Liver (tissue), 9 donors: ENCODE measurements around the gene BCAS1. TPM values are rescaled to one million over a fixed set of nuclear protein-coding genes. Genes with fewer than 3 reads are reported as not detected.

ENCODE experiments used
- DNase-seq: peaks from one replicate; pipeline ENCODE4 v3.0.0-alpha.2; 2017; ENCODE audit warnings: low spot score
- H3K27ac ChIP-seq, 2 donors: one replicate each; pipeline ENCODE4 v1.7.0; 2013; ENCODE audit warnings: inconsistent platforms in 2 of 2, low read length in 2 of 2, control low read depth in 1 of 2, low read depth in 1 of 2, mild to moderate bottlenecking in 1 of 2
- H3K27me3 ChIP-seq, 4 donors: one replicate each; pipeline versions ENCODE4 v1.6.1 to v1.7.0; 2013; ENCODE audit warnings: low read length in 3 of 4, inconsistent platforms in 1 of 4, mild to moderate bottlenecking in 1 of 4, moderate library complexity in 1 of 4; ENCODE audit not compliant: control insufficient read depth in 4 of 4, insufficient read depth in 4 of 4
- H3K36me3 ChIP-seq, 4 donors: one replicate each; pipeline versions ENCODE4 v1.6.1 to v1.7.0; 2013; ENCODE audit warnings: low read length in 3 of 4, mild to moderate bottlenecking in 3 of 4, low read depth in 1 of 4, moderate library complexity in 1 of 4; ENCODE audit not compliant: control insufficient read depth in 4 of 4, insufficient read depth in 3 of 4
- H3K4me1 ChIP-seq, 4 donors: one replicate each; pipeline versions ENCODE4 v1.6.1 to v1.7.0; 2013; ENCODE audit warnings: low read length in 3 of 4, mild to moderate bottlenecking in 3 of 4, moderate library complexity in 1 of 4; ENCODE audit not compliant: control insufficient read depth in 4 of 4, insufficient read depth in 4 of 4
- H3K4me3 ChIP-seq, 3 donors: one replicate each; pipeline versions ENCODE4 v1.6.1 to v1.7.0; 2013; ENCODE audit warnings: low read length in 3 of 3, control low read depth in 1 of 3, low read depth in 1 of 3, mild to moderate bottlenecking in 1 of 3
- H3K9ac ChIP-seq, 2 donors: one replicate each; pipeline ENCODE4 v1.7.0; 2013; ENCODE audit warnings: low read length in 2 of 2, mild to moderate bottlenecking in 2 of 2, moderate library complexity in 2 of 2, control low read depth in 1 of 2, low read depth in 1 of 2
- H3K9me3 ChIP-seq, 4 donors: one replicate each; pipeline versions ENCODE4 v1.6.1 to v1.7.0; 2013; ENCODE audit warnings: low read length in 3 of 4; ENCODE audit not compliant: control insufficient read depth in 4 of 4
- EGR1 ChIP-seq, 2 donors: IDR thresholded peaks; 2 replicates each; pipeline ENCODE4 v1.6.1; 2016 to 2018; ENCODE audit warnings: antibody characterized with exemption in 2 of 2, low read depth in 2 of 2
- FOXA1 ChIP-seq: IDR thresholded peaks from 2 replicates; pipeline ENCODE4 v1.6.1; 2016; ENCODE audit warnings: antibody characterized with exemption
- FOXA2 ChIP-seq: IDR thresholded peaks from 2 replicates; pipeline ENCODE4 v1.6.1; 2016; ENCODE audit warnings: antibody characterized with exemption
- GABPA ChIP-seq, 2 donors: IDR thresholded peaks in 1 of 2; conservative IDR thresholded peaks in 1 of 2; 2 replicates each; pipeline ENCODE4 v1.6.1; 2016; ENCODE audit warnings: antibody characterized with exemption in 2 of 2, mild to moderate bottlenecking in 1 of 2, moderate library complexity in 1 of 2
- HNF4A ChIP-seq, 2 donors: conservative IDR thresholded peaks; 2 replicates each; pipeline ENCODE4 v1.6.1; 2016; ENCODE audit warnings: antibody characterized with exemption in 2 of 2, mild to moderate bottlenecking in 2 of 2
- NR2F2 ChIP-seq: IDR thresholded peaks from 2 replicates; pipeline ENCODE4 v1.6.1; 2016; ENCODE audit warnings: antibody characterized with exemption
- RXRA ChIP-seq, 2 donors: IDR thresholded peaks; 2 replicates each; pipeline ENCODE4 v1.6.1; 2017 to 2018; ENCODE audit warnings: antibody characterized with exemption in 2 of 2, mild to moderate bottlenecking in 1 of 2
- SP1 ChIP-seq: IDR thresholded peaks from 2 replicates; pipeline ENCODE4 v1.6.1; 2018; ENCODE audit warnings: antibody characterized with exemption, mild to moderate bottlenecking
- TAF1 ChIP-seq: conservative IDR thresholded peaks from 2 replicates; pipeline ENCODE4 v1.6.1; 2016; ENCODE audit warnings: antibody characterized with exemption, mild to moderate bottlenecking
- YY1 ChIP-seq: IDR thresholded peaks from 2 replicates; pipeline ENCODE4 v1.6.1; 2016; ENCODE audit warnings: antibody characterized with exemption, mild to moderate bottlenecking
- WGBS: extraction: QIAGEN DNeasy Blood & Tissue Kit; methylation state at CpG from one replicate; pipeline ENCODE4 v1.1.7; 2013; 5-methylcytosine and 5-hydroxymethylcytosine counted together
- polyA plus RNA-seq, 2 donors: library from polyadenylated mRNA; stranded (reverse) in 1 of 2; unstranded in 1 of 2; fragments of 200-250 nt in 1 of 2; fragments of >200 nt in 1 of 2; fragmentation: Nextera tagmentation in 1 of 2; extraction: Ambion mirVana in 1 of 2; gene quantifications; one replicate each; pipeline versions ENCODE4 v1.2.1 to v1.2.3, GENCODE V29; 2013 to 2015
- total RNA-seq, 2 donors: library from RNA; depleted of rRNA; stranded (reverse); fragments of >200 nt; gene quantifications; one replicate each; pipeline ENCODE4 v1.2.3, GENCODE V29; 2014
- TF ChIP-seq, protein P1 (sequence below): IDR thresholded peaks from 2 replicates; pipeline ENCODE4 v1.6.1; 2016; ENCODE audit warnings: antibody characterized with exemption
- TF ChIP-seq, protein P2 (sequence below): IDR thresholded peaks from 2 replicates; pipeline ENCODE4 v1.6.1; 2016; ENCODE audit warnings: antibody characterized with exemption, mild to moderate bottlenecking
- TF ChIP-seq, protein P3 (sequence below): fragments of 150-350 bp; IDR thresholded peaks from 2 replicates; pipeline ENCODE4 v1.5.1; 2017; ENCODE audit warnings: improper control_type of control experiment, low read depth, low read length; ENCODE audit not compliant: missing input control
- donor health status: healthy.
- donor health status: healthy.
- donor health status: healthy.
- donor health status: healthy.
- donor health status: healthy.

The BCAS1 gene
- total and polyA plus RNA-seq, 4 donors: under 0.01 to 0.93 (median 0.04) TPM

DNA sequence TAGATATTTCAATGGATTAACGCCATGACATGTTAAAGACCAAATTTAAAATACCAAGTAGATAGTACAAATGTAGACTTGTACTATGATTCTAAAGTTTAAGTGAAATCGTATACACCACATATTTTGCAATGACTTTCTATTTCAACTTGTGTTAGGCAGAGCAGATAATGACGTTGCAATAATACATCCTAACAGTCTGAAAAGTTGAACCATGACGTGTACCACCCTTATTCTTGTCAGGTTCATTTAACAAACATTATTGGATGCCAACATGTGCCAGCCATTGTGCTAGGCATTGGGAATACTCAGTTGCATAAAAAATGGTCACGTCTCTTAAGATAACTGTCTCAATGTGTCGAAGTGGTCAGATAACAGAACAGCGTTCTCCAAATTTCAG lies 50.0 kb downstream of the BCAS1 start:
- Histone ChIP-seq H3K9me3 (no peaks in the 10 kb centered on the region), H3K9ac (no peak overlapping the region), H3K27ac (no peak overlapping the region), H3K36me3 (no peaks in the 10 kb centered on the region), H3K4me3 (no peak overlapping the region), H3K27me3 (no peaks in the 10 kb centered on the region), H3K4me1 (no peaks in the 10 kb centered on the region)
- TF ChIP-seq TAF1 (no peak), FOXA2 (no peak), EGR1 (IDR thresholded peaks at IDR 0.05; ENCODE audit: low read depth in 2 of 2) (no peak), NR2F2 (no peak), YY1 (no peak), SP1 (no peak)
- 90% methylated on average over 7 of the region's 7 CpGs for WGBS
- DNase-seq: no peak

DNA sequence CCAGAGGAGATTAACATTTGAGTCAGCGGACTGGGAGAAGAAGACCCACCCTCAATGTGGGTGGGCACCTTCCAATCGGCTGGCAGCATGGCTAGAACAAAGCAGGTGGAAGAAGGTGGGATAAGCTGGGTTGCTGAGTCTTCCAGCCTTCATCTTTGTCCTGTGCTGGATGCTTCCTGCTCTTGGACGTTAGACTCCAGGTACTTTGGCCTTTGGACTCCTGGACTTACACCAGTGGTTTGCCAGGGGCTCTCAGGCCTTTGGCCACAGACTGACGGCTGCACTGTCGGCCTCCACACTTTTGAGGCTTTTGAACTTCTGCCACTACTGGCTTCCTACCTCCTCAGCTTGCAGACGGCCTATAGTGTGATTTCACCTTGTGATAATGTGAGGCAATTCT lies 50.8 kb downstream of the BCAS1 start:
- no peak for DNase-seq
- Histone ChIP-seq H3K4me3 (no peak overlapping the region), H3K27me3 (no peaks in the 10 kb centered on the region), H3K9ac (no peak overlapping the region), H3K9me3 (no peaks in the 10 kb centered on the region), H3K4me1 (no peaks in the 10 kb centered on the region), H3K36me3 (no peaks in the 10 kb centered on the region), H3K27ac (no peak overlapping the region)
- 58% methylated on average over 6 of the region's 6 CpGs for WGBS
- TF ChIP-seq HNF4A (conservative IDR thresholded peaks at IDR 0.05): peak; percentile 35 to 78
- TF ChIP-seq RXRA (IDR thresholded peaks at IDR 0.05): no peak

DNA sequence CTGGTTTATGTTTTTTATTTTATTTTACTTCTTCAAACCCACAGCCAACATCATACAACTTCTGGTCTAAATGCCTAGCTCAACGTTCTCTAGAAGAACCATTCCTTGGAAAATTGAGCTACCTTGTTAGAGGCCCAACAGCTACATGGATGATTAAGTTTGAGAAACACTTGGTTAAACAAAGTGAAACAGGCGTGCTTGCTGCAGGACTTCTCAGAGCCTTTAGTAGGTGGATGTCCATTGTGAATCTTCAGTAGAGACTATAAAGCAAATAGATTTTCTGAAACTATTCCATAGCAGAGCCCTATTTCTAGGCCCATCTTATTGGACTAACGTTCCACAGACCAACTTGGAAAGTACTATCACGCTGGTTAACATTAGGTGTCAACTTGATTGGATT lies 51.3 kb downstream of the BCAS1 start:
- Histone ChIP-seq H3K9me3 (no peaks in the 10 kb centered on the region), H3K4me1 (no peaks in the 10 kb centered on the region), H3K36me3 (no peaks in the 10 kb centered on the region), H3K27me3 (no peaks in the 10 kb centered on the region), H3K9ac (no peak overlapping the region), H3K27ac (no peak overlapping the region), H3K4me3 (no peak overlapping the region)
- DNase-seq: no peak
- TF ChIP-seq HNF4A (conservative IDR thresholded peaks at IDR 0.05) (no peak), GABPA (IDR thresholded peaks at IDR 0.05 in 1 of 2, conservative IDR thresholded peaks at IDR 0.05 in 1 of 2) (no peak), SP1 (no peak)
- 92% methylated on average over 4 of the region's 4 CpGs for WGBS

DNA sequence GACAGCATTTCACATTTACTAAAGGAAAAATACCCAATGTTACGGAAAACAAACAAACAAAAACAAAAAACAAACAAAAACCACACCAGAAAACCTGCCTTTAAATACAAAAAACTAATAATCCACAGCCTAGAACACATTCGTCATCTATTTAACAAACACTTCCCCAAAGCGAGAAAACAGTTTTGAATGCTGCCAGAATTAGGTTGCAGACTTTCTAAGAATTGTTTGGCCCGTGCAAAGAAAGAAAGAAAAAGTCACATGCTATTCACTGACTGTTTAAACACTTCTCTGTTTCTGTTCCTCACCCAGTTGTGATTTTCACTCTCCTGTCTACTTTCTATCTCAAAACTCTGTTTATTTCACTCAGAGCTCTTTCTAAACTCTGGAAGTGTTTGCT lies 52.5 kb downstream of the BCAS1 start:
- H3K9ac ChIP-seq: no peak overlapping the region
- no peaks in the 10 kb centered on the region for H3K9me3 ChIP-seq
- no peaks in the 10 kb centered on the region for H3K27me3 ChIP-seq
- no peak overlapping the region for H3K4me3 ChIP-seq
- WGBS: 74% methylated on average over 4 of the region's 4 CpGs
- no peaks in the 10 kb centered on the region for H3K36me3 ChIP-seq
- TF ChIP-seq HNF4A (conservative IDR thresholded peaks at IDR 0.05) (no peak), FOXA1 (no peak), EGR1 (IDR thresholded peaks at IDR 0.05; ENCODE audit: low read depth in 2 of 2) (no peak)
- TF ChIP-seq, protein P1, sequence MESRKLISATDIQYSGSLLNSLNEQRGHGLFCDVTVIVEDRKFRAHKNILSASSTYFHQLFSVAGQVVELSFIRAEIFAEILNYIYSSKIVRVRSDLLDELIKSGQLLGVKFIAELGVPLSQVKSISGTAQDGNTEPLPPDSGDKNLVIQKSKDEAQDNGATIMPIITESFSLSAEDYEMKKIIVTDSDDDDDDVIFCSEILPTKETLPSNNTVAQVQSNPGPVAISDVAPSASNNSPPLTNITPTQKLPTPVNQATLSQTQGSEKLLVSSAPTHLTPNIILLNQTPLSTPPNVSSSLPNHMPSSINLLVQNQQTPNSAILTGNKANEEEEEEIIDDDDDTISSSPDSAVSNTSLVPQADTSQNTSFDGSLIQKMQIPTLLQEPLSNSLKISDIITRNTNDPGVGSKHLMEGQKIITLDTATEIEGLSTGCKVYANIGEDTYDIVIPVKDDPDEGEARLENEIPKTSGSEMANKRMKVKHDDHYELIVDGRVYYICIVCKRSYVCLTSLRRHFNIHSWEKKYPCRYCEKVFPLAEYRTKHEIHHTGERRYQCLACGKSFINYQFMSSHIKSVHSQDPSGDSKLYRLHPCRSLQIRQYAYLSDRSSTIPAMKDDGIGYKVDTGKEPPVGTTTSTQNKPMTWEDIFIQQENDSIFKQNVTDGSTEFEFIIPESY: no peak
- TF ChIP-seq, protein P2, sequence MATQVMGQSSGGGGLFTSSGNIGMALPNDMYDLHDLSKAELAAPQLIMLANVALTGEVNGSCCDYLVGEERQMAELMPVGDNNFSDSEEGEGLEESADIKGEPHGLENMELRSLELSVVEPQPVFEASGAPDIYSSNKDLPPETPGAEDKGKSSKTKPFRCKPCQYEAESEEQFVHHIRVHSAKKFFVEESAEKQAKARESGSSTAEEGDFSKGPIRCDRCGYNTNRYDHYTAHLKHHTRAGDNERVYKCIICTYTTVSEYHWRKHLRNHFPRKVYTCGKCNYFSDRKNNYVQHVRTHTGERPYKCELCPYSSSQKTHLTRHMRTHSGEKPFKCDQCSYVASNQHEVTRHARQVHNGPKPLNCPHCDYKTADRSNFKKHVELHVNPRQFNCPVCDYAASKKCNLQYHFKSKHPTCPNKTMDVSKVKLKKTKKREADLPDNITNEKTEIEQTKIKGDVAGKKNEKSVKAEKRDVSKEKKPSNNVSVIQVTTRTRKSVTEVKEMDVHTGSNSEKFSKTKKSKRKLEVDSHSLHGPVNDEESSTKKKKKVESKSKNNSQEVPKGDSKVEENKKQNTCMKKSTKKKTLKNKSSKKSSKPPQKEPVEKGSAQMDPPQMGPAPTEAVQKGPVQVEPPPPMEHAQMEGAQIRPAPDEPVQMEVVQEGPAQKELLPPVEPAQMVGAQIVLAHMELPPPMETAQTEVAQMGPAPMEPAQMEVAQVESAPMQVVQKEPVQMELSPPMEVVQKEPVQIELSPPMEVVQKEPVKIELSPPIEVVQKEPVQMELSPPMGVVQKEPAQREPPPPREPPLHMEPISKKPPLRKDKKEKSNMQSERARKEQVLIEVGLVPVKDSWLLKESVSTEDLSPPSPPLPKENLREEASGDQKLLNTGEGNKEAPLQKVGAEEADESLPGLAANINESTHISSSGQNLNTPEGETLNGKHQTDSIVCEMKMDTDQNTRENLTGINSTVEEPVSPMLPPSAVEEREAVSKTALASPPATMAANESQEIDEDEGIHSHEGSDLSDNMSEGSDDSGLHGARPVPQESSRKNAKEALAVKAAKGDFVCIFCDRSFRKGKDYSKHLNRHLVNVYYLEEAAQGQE: no peak
- TF ChIP-seq, protein P3, sequence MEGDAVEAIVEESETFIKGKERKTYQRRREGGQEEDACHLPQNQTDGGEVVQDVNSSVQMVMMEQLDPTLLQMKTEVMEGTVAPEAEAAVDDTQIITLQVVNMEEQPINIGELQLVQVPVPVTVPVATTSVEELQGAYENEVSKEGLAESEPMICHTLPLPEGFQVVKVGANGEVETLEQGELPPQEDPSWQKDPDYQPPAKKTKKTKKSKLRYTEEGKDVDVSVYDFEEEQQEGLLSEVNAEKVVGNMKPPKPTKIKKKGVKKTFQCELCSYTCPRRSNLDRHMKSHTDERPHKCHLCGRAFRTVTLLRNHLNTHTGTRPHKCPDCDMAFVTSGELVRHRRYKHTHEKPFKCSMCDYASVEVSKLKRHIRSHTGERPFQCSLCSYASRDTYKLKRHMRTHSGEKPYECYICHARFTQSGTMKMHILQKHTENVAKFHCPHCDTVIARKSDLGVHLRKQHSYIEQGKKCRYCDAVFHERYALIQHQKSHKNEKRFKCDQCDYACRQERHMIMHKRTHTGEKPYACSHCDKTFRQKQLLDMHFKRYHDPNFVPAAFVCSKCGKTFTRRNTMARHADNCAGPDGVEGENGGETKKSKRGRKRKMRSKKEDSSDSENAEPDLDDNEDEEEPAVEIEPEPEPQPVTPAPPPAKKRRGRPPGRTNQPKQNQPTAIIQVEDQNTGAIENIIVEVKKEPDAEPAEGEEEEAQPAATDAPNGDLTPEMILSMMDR: no peak
- H3K4me1 ChIP-seq: no peaks in the 10 kb centered on the region
- H3K27ac ChIP-seq: no peak overlapping the region
- no peak for DNase-seq
